Fibroblast of pulmonary artery (primary cell): Measurements from ENCODE around the gene PPP1R7.

Source experiments
- DNase-seq: peaks from one replicate; pipeline ENCODE4 v3.0.0-alpha.2; 2010; ENCODE audit warnings: low read depth
- H3K4me3 ChIP-seq: replicated peaks from 2 replicates; pipeline ENCODE4 v1.5.1; 2011; ENCODE audit warnings: low read depth, mild to moderate bottlenecking, control low read depth, low read length, moderate library complexity
- TF ChIP-seq, protein P1 (sequence below): IDR thresholded peaks from 2 replicates; pipeline ENCODE4 v1.5.1; 2011; ENCODE audit warnings: mild to moderate bottlenecking, control low read depth, low read length, inconsistent platforms; ENCODE audit errors: missing control alignments

Gene PPP1R7

DNA sequence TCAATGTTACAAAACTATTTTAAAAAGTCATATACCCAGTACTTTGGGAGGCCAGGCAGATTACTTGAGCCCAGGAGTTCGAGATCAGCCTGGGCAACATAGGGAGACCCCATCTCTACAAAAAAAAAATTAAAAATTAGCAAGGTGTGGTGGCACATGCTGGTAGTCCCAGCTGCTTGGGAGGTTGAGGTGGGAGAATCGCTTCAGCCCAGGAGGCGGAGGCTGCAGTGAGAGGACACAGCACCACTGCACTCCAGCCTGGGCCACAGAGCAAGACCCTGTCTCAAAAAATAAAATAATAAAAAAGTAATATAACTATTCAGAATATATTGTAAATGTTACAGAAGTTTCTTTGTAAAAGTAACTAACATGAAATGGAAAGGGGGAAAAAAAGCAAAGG lies 2.9 kb upstream of the PPP1R7 start:
- no peak overlapping the region for H3K4me3 ChIP-seq
- TF ChIP-seq, protein P1, sequence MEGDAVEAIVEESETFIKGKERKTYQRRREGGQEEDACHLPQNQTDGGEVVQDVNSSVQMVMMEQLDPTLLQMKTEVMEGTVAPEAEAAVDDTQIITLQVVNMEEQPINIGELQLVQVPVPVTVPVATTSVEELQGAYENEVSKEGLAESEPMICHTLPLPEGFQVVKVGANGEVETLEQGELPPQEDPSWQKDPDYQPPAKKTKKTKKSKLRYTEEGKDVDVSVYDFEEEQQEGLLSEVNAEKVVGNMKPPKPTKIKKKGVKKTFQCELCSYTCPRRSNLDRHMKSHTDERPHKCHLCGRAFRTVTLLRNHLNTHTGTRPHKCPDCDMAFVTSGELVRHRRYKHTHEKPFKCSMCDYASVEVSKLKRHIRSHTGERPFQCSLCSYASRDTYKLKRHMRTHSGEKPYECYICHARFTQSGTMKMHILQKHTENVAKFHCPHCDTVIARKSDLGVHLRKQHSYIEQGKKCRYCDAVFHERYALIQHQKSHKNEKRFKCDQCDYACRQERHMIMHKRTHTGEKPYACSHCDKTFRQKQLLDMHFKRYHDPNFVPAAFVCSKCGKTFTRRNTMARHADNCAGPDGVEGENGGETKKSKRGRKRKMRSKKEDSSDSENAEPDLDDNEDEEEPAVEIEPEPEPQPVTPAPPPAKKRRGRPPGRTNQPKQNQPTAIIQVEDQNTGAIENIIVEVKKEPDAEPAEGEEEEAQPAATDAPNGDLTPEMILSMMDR = no peak
- no peak for DNase-seq

- no peak for DNase-seq
- TF ChIP-seq, protein P1 = no peak
- H3K4me3 ChIP-seq = peak overlapping the region; percentile 68
These were observed 2.0 kb upstream of the PPP1R7 start for GRCh38 chr2:241148239-241148638.

- peak within 1 kb of the TSS; percentile 68 for H3K4me3 ChIP-seq
- TF ChIP-seq, protein P1 = no peak
- peak; percentile 93 for DNase-seq
These were observed 1.2 kb upstream of the PPP1R7 start, which contains the start of gene PASK for GRCh38 chr2:241148891-241149674. Gene PASK (minus strand): TSS chr2:241149472. CDS start chr2:241143032, 6,440 bp downstream.

DNA sequence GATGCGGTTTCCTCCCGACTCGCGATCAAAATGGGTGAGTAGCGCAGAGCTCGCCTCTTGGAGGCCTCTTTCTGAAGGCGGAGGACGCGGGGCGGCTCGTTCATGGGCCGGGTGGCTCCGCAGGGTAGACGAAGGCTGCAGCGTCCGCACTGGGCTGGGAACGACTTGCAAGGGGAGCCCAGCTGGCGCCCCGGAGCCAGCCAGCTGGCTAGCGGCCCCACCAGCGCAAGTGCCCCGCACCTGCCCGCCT lies 667 bp upstream of the PPP1R7 start:
- TF ChIP-seq, protein P1 = no peak

GRCh38 chr2:241150660-241151530 lies 628 bp downstream of the PPP1R7 start:
- TF ChIP-seq, protein P1 = no peak
- H3K4me3 ChIP-seq = peak overlapping the region; percentile 68
- peak; percentile 5 for DNase-seq

More for the DNA sequence above, 667 bp upstream of the PPP1R7 start:
- DNase-seq = no peak
- peak overlapping the region; percentile 68 for H3K4me3 ChIP-seq

DNA sequence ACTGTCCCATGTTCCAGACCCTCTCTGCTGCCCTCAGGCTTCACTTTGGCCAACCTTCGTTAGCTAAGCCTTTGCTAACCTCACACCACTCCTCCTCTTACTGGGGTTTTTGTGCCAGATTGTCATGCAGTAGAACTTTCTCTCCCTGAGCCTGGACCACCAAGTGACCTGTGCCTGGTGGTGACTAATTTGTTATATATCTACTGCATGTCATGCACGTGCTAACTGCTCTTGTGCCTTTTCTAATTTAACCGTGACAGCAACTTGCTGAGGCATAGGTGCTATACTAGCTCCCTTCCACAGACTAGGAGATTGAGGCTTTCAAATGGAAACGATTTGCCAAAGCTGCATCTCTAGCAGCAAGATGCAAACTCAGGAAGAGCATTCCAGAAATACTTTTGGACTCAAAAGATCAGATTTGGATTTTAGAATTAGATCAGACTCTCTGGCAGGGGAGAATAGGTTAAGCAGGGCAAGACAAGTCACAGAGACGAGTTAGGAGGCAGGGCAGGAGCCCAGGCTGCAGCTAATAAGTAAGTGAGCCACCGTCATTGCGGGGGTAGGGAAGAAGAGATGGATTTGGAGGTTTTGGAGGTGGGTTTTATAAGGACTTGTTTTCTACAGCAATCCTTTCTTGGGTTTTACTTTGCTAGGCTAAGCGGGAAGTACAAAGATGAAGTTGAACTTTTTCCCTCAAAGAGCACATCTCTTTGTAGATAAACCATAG lies 1.8 kb downstream of the PPP1R7 start:
- DNase-seq = no peak
- TF ChIP-seq, protein P1 = no peak
- no peak overlapping the region for H3K4me3 ChIP-seq
